HG02763 (cell line): ENCODE data around the gene XPOT.
A peak's percentile ranks its signal among the peaks of the same experiment; 100 is the strongest.

Experiments used
- ATAC-seq: cut with Tn5 transposase; IDR thresholded peaks from one replicate; pipeline ENCODE4 v1.9.1; 2021; ENCODE audit warnings: mild to moderate bottlenecking, moderate library complexity; ENCODE audit not compliant: unreplicated experiment

Gene XPOT

DNA sequence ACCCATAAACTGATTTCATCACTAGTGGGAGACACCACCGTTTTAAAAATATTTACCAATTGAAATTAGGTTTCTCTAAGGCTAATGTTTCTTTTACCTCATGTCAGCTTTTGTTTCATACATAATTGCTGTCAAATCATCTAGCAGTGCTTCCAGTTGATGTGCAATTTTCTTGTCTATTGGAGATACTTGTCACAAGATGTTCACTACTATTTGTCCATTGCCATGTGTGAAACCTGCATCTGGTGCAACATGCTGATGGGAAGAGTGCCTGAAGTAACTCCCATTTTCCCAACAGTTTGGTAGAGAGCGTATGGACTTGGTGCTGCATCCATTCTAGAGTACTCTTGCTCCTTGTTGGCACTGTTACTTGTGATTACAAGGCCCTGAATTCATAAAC is 9.7 kb downstream of the XPOT start:
- no peak for ATAC-seq

DNA sequence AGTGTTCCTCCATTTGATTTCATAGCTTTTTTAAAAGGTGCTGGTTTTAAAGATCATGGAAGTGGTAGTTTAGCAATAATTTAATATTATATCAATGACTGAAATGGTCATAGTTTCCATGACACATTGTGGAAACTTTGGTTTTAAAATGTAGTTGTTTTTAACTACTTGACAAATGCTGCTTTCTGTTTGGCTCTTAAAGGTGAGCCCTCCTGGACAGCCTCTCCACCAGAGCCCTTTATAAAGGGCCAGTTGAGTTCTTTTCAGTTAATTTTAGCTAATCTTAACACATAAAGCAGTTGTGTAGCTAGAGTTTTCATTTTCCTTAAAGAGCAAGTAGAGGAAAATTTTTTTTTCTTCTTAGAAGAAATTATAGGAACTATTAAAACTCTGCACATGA is 14.0 kb downstream of the XPOT start:
- ATAC-seq: no peak

DNA sequence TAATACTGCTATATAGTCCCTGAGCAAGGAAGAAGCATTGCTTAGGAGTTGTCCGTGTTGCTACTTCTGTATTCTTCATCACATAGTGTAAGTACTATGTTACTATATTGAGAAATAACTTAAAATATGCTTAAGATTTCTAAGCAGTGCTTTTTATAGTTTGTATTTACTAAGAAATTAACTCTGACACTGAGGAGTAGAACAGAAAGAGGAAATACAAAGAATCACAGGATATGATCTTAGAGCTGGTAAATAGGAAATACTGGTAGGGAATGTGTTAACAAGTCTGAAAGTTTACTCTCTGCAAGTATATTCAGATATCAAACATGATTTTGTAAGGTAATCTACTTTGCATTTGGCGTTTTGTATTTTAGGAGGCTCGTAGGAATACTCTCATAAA is 15.5 kb downstream of the XPOT start:
- ATAC-seq: no peak

DNA sequence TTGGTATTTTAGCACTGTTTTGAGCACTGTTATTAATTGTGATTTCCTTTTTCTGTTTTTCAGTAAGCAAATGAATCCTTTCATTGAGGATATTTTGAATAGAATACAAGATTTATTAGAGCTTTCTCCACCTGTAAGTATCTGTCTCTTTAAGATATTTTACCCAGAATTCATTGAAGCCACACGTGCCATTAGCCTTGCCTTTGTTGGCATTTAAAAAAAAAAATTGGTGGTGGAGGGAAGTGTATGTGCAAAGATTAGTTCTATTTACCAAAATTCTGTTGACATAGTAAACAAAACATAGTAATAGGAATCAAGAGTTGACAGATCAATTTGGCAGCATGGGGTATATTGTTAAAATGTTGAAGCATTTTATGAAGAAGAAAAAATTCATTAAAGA is 23.8 kb downstream of the XPOT start:
- no peak for ATAC-seq

DNA sequence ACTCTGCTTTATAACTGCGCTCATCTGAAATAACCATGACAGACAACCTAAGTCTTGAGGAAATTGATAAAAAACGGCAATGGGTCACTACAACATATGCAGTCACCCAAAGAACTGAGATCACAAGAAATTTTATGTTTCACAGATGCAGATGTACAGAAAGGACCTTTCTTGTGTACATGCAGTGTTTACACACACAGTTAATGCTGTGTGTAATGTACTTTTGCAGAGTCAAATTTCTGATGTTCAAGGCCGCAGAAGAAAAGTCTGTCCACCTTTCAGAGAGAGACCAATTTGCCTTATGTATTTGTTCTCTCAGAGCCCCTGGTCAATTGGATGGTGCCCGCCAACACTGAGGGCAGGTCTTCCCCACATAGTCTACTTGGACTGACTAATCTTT is 24.8 kb downstream of the XPOT start:
- no peak for ATAC-seq

DNA sequence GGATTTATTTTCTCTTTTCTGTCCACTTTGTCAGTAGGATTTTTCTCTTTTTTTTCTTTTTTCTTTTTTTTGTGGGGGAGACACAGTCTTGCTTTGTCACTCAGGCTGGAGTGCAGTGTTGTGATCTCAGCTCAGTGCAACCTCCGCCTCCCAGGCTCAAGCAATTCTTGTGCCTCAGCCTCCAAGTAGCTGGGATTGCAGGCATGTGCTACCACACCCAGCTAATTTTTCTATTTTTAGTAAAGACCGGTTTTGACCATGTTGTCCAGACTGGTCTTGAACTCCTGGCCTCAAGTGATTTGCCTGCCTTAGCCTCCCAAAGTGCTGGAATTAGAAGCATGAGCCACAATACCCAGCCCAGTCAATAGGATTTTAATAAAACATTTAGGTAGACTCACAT is 26.7 kb downstream of the XPOT start:
- no peak for ATAC-seq

DNA sequence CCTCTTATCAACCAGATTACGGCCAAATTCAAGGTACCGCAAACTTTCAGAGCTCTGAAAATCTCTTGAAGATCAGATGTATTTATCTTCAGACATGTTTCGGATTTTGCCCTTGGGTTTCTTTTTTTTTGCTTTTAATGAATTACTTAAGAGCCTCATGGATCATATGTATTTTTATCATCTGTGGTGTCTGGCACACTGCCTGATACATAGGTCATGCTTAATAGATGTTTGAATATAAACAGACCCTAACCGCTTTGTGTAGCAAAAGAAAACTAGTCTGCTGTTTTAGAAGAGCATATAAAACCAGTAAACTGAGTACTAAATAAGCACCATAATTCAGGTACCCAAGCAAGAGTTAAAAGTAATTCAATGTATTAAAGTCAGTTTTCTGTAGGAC is 27.6 kb downstream of the XPOT start:
- no peak for ATAC-seq

DNA sequence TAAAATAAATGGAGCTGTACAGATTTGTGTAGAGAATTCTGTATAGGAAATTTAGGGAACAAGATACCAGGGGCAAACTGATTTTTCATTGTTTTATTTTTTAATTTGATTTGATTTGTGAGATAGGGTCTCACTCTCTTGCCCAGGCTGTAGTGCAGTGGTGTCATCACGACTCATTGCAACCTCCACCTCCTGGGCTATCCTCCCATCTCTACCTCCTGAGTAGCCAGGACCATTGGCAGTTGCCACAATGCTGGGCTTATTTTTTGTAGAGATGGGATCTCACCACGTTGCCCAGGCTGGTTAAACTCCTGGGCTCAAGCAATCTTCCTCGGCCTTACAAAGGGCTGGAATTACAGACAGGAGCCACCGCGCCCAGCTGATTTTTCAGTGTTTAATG is 29.7 kb downstream of the XPOT start:
- no peak for ATAC-seq

DNA sequence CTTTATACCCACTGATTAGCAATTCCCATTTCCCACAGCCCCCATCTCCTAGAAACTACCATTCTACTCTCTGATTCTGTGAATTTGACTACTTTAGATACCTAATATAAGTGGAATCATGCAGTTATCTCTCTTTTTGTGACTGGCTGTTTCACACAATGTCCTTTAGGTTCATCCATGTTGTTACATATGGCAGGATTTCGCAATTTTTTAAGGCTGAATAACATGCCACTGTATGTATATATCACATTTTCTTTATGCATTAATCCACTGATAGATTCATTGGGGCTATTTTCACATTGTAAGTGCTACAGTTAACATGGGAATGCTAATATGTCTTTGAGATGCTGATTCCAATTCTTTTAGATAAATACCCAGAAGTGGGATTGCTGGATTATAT is 35.9 kb downstream of the XPOT start:
- ATAC-seq: no peak

DNA sequence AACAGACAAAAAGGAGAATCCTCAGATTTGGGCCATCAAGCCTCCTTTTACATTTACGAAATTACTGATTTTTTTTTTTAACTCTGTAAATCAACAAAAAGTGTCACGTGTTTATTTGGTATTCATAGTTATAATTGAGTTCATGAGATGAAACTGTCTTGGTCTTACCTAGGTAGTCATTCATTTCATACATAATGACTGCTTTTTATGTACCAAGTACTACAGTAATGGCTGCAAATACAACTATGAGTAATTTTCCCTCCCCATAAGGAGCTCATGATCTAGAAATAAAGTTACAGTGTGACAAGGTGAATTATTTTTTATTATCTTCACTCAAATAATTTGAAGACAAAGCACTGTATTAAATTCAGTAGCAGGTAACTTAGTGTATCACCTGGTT is 41.3 kb downstream of the XPOT start:
- no peak for ATAC-seq

DNA sequence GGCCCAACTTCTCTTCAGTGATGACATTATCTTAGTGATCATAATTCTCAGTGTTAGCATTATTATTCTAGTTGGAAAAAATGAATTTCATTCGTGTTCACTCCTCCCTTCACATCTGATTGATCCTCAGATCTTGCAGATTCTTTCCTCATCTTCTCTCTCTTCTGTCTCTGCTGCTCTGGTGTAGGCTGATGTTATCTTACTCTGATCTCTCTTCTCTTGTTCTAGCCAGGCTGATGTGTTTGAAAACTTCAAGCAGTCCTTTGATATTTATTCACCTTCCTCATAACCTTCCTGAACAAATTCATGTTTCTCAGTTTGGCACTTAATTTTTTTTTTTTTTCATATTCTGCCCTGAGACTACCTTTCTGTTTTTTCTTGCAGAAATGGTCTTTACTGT is 42.1 kb downstream of the XPOT start:
- no peak for ATAC-seq

DNA sequence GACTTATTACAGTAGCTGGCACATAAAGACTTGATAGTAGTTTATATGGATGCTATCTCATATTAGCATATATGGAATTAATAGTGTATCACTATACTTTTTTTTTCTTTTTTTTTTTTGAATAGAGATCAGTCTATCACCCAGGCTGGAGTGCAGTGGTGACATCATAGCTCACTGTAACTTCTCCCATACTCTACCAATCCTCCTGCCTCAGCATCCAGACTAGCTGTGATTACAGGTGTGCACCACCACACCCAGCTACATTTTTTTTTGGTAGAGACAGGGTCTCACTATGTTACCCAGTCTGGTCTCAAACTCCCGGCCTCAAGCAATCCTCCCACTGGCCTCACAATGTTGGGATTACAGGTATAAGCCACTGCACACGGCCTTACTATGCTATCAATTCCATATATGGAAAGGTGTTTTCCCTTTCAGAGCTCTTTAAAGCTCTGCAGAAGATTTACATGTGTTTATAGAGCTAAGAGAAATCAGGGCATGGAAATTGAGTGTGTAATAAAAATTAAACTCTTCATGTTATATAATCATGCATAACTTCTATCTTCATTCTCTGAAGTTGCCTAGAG is 46.0 kb downstream of the XPOT start:
- ATAC-seq: no peak

DNA sequence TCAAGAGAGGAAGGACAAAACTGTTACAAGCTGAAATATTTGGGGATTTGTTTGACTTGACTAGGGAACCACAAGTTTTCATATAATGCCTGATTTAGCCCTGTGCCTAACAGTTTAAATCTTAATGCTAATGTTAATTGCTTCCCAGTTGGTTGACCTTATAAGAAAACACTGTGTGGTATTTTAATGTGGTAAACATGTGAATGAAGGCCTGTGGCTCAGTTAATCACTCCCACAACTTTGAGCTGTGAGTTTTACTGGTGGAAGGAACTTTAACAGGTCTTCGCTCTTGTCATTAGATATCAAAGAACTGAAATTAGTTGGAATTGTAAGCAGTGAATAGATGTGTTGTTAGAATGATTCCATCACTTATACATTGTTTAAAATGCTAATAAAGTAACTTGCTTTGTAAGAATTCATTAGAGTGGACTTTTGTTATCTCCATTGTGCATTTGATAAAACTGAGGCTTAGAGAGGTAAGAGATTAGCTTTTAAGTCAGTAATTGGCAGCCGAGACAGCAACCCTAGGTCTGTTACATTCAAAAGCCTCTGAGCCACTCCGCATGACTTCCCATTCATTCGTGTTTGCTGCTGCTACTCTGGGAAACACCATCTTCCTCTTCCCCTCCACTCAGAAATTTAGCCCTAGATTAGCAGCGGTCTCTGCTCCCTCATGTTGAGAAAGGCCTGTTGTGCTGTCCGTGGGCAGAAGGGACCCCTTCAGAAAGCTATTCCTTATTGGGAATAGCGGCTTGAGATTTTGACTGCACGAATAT is 46.7 kb downstream of the XPOT start:
- ATAC-seq: no peak

DNA sequence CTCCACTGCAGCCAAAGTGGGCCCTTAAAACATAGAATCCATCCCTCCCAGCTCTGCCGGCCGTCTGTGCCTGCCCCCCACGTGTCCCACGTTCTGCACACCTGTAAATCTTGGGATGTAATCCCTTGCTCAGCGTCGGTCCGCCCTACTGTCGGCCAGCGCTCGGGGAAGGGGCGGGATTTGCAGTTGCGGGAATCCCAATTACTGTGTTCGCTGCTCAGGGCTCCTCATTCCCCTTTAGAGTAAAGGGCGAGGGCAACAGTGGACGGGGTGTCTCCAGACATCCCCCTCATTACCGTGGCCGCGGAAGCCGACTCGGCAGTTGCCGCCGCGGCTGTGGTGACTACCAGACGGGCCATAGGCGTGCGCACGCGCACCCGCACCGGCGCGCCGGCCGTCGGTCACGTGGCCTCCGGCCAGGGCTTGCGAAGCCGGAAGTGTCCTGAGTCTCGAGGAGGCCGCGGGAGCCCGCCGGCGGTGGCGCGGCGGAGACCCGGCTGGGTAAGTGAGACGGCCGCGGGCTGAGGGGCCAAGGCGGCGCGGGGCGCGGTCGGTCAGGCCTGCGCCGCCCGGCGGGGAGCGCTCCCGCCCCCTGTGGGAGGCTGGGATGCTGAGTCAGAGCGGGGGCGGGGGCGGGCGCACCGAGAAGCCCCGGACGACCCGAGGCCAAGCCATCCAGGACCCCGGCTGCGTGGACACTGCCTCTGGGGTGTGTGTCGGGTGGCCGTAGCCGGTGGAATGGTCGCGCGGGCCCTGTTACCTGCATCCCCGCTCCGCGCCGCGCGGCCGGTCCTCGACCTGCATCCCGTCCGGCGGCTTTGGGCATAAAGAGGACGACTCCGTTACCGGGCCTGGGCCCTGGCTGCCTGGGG is 47.7 kb downstream of the XPOT start, which contains the start of gene TBK1:
TSS of gene TBK1 (plus strand) at position 434 of the 872 bp plus-strand sequence. CDS start 3,751 bp downstream, outside the sequence.
- ATAC-seq: peak; percentile 87

DNA sequence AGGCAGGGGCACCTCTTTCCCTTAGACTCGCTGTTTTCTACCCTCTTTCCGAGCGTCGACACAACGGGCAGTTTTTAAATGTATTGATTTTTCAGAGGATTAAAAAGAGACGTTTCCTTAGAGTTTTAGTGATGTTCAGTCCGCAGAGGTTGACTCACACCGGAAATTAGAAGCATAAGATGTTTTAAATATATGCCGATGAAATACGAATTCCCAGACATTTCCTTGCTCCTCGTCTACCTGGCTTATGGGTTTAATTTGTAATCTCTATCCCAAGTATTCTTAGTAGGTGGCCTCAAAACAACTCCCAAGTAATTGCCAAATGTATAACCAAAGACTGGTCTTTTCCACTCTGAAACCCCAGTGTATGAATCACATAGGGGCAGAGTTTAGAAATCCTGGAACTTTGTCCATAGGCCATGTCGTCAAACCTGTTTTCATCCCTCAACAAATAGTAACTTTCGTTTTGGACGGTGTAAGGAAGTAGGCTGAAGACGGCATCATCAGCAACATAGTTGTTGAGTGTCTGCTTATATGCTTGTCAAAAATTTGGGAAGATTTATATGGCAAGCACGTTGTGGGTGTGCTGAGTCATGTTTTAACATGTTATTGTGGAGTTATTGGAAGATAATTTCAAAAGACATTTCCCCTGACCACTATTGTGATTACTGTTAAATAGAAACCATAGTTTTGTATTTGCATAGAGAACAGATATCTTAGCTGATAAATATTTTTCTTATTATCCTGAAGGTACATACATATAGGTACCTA is 48.6 kb downstream of the XPOT start:
- no peak for ATAC-seq

DNA sequence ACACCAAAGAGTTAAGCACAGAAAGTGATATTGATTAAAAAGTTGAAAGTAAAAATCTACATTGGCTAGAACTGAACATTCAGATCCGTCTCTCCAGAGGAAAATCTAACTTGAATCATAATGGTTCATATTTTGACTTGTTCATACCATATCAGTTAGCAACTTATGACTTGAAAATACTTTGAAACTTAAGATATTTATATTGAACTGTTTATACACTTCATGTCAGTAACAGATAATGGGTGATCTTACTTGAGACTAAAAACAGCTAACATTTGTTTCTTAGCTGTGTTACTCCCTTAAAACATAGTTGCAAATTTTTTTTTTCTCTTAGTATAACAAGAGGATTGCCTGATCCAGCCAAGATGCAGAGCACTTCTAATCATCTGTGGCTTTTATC is 51.3 kb downstream of the XPOT start:
- no peak for ATAC-seq

DNA sequence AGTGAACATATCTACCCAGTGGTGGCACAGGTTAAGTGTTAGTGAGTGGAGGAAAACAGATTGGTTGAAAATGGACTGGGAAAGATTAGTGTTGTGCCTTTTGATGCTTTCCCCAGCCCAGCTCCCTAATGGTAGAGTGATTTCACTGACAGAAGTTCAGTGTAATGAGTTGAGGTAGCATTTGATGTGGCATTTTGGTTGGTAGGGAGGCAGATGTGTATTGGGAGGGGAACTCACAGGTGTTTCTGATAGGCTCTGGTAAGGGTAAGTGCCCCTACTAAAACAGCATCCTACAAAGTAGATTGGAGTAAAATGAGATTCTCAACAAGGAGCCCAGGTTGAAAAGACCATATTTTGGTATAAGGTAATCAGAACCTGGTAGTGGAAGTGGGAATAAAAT is 51.9 kb downstream of the XPOT start:
- ATAC-seq: no peak

DNA sequence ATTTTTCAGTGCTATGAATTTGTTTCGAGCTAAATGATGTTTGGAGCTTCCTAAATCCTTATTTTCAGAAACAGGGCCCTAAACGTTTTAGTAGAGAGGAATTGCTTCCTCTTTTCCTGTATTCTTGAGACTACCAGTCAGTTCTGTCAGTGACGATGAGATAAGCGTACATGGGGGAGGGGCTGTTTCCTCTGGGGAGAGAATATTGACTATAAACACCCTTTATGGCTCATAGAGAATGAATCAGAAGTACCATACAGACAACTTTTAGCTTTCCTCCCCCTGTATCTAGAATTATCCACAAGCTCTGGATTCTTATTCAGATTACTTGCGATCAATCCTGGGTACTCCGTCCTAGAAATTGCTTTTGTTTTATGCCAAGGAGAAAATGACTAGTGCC is 52.8 kb downstream of the XPOT start:
- ATAC-seq: no peak

DNA sequence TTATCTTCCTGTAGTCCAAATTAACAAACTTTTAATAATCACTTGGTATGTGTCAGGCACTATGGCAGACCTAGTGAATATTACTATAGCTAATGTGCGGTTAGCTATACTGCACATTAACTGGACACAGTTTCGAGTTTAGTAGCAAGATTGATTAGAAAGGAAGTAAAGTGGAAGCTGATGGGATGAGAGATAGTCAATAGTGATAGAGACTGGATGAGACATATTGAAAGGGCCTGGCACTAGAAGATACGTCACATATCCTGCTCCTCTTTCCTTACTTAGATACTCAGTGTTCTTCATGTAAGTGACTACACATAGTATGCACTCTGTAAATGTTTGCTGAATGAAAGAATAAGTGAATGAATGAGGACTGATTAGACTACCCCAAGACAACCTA is 53.3 kb downstream of the XPOT start:
- ATAC-seq: no peak

DNA sequence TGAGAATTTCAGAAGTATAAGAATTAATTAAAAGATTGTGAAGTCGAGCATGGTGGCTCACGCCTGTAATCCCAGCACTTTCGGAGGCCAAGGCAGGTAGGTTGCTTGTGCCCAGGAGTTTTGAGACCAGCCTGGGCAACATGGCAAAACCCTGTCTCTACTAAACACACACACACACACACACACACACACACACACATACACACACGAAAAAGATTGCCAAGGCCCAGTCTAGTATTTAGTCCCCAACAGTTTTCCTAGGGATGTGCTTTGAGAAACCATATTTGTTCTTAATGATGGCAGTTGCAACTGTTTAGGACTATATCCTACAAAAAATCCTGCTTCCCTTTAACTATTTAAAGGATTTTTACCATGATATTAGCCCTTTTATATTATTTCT is 53.7 kb downstream of the XPOT start:
- no peak for ATAC-seq

DNA sequence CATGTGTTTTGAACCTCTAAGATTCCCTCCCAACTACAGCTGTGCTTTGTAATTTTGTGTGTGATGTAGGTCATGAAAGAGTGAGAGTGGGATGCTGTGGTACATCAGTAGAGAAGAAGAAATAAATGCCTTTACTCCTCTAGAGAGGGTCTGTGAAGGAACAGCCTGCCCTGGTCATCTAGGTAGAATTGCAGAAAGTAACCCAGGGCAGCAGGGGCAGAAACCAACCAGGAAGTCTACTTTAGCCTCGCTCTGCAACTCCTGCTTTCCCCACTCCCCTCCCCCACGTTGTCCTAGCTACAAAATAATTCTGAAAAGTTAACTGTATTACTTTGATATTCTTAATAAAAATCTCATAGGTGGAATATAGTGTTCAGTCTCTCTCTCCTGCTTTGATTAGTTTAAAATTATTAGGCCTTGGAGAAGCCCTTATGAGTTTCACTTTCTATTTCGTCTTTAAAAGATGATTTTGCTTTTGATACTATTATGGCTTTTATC is 55.3 kb downstream of the XPOT start:
- ATAC-seq: peak; percentile 63
